ENCODE measurements around the gene LMLN.
"Not testable (repeated sequence)": the region's sequence is repeated elsewhere in the genome, so short reads cannot be mapped to it uniquely, and the experiment has no call there.

LMLN gene

DNA sequence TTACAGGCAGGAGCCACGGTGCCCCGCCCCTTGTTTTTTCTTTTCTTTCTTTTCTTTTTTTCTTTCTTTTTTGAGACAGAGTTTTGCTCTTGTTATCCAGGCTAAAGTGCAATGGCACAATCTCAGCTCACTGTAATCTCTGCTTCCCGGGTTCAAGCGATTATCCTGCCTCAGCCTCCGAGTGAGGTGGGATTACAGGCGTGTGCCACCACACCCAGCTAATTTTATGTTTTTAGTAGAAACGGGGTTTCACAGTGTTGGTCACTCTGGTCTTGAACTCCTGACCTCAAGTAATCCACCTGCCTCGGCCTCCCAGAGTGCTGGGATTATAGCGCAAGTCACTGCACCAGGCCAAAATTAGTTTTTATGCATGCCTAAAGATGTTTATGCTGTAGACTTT, 7.6 kb upstream of the LMLN start:
- TF ChIP-seq, protein P1, sequence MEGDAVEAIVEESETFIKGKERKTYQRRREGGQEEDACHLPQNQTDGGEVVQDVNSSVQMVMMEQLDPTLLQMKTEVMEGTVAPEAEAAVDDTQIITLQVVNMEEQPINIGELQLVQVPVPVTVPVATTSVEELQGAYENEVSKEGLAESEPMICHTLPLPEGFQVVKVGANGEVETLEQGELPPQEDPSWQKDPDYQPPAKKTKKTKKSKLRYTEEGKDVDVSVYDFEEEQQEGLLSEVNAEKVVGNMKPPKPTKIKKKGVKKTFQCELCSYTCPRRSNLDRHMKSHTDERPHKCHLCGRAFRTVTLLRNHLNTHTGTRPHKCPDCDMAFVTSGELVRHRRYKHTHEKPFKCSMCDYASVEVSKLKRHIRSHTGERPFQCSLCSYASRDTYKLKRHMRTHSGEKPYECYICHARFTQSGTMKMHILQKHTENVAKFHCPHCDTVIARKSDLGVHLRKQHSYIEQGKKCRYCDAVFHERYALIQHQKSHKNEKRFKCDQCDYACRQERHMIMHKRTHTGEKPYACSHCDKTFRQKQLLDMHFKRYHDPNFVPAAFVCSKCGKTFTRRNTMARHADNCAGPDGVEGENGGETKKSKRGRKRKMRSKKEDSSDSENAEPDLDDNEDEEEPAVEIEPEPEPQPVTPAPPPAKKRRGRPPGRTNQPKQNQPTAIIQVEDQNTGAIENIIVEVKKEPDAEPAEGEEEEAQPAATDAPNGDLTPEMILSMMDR (IDR thresholded peaks at IDR 0.05; ENCODE audit: control insufficient read depth, insufficient read depth, low read depth, low read length, missing control alignments) = no peak
- no peak for DNase-seq (ENCODE audit: low read depth)
- no peak overlapping the region for H3K4me3 ChIP-seq (ENCODE audit: control insufficient read depth, low read depth, low read length)

DNA sequence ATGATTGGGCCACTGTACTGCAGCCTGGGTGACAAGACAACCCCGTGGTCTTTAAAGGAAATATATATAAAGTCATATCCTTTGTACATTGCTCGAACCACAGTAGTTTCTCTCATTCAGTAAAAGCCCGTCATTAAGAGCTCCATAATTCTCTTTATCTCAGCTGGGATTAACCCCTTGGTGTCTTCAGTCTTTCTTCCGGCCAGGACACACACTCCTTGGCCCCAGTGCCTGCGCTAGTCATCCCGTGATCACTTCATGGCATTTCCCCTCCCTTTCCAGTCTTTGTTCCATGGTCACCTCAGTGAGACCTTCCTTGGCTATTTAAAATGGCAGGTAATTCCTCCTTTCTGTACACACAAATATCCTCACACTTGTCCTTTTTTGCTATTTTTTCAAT, 6.7 kb upstream of the LMLN start:
- DNase-seq (ENCODE audit: low read depth) = no peak
- H3K4me3 ChIP-seq (ENCODE audit: control insufficient read depth, low read depth, low read length) = no peak overlapping the region
- TF ChIP-seq, protein P1 (IDR thresholded peaks at IDR 0.05; ENCODE audit: control insufficient read depth, insufficient read depth, low read depth, low read length, missing control alignments) = no peak

DNA sequence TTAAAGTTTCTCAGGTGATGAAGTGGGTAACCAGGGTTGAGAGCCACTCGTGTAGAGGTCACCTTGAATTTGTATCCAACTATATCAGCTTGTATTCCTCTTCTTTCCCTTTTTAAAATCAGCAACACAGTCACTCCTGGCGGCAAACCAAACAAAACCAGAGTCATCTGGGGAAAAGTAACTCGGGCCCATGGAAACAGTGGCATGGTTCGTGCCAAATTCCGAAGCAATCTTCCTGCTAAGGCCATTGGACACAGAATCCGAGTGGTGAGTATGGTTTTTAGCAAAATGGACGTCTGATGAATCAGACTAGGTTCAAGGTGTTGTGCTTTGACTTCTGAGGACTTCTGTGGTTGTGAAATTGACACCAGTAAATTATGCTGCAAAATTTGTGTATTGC, 6.1 kb upstream of the LMLN start:
- H3K4me3 ChIP-seq (ENCODE audit: control insufficient read depth, low read depth, low read length) = no peak overlapping the region
- no peak for DNase-seq (ENCODE audit: low read depth)
- TF ChIP-seq, protein P1 (IDR thresholded peaks at IDR 0.05; ENCODE audit: control insufficient read depth, insufficient read depth, low read depth, low read length, missing control alignments) = no peak

DNA sequence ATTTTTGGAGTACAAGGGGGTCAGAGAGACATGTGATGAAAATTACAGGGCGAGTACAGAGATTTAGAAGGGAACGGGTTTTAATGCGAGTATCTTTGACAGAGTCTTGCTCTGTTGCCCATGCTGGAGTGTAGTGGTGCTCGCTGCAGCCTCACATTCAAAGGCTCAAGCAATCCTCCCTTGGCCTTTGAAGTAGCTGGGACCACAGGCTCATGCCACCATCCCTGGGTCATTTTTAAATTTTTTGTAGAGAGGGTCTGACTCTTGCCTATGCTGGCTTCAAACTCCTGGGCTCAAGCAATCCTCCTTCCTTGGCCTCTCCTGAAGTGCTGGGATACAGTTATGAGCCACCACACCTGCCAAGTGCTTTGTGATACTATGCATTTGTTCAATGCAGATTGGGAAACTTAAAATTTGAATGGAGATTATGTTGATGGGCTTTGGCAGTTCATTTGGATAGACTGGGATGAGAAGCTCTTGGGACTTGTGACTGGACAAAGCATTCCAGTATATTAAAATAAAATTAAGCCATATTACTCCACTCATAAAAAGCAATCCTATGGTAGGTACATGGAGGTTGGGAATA, 4.0 kb upstream of the LMLN start:
- no peak overlapping the region for H3K4me3 ChIP-seq (ENCODE audit: control insufficient read depth, low read depth, low read length)
- no peak for DNase-seq (ENCODE audit: low read depth)
- TF ChIP-seq, protein P1 (IDR thresholded peaks at IDR 0.05; ENCODE audit: control insufficient read depth, insufficient read depth, low read depth, low read length, missing control alignments) = no peak

DNA sequence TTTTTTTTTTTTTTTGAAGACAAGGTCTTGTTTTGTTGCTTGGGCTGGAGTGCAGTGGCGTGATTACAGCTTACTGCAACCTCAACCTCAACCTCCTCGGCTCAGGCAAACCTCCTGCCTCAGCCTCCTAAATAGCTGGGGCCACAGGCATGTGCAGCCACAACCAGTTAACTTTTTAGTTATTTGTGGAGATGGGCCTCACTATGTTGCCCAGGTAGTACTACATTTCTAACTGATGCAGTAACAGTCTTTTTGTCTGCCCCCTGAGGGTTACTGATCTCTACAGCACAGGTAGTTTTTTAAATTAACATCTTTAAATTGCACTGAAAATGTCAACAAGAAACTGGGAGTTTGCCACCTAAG, 3.4 kb upstream of the LMLN start:
- TF ChIP-seq, protein P1 (IDR thresholded peaks at IDR 0.05; ENCODE audit: control insufficient read depth, insufficient read depth, low read depth, low read length, missing control alignments) = no peak
- H3K4me3 ChIP-seq (ENCODE audit: control insufficient read depth, low read depth, low read length) = no peak overlapping the region
- no peak for DNase-seq (ENCODE audit: low read depth)

DNA sequence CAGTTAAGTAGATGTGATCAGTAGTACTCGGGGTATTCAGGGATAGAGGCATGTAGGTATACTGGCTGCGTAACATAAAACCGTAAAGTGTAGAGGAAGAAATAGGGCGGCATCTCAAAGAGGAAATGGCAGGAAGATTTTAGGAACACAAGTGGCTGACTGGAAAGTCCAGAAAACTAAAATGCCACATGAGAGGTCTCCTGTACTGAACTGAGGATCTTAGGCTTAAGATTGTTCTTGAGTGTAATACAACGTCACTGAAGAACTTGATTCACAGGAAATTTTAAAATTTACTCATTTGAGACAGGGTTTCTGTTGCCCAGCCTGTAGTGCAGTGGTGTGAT, 2.3 kb upstream of the LMLN start:
- no peak overlapping the region for H3K4me3 ChIP-seq (ENCODE audit: control insufficient read depth, low read depth, low read length)
- TF ChIP-seq, protein P1 (IDR thresholded peaks at IDR 0.05; ENCODE audit: control insufficient read depth, insufficient read depth, low read depth, low read length, missing control alignments) = no peak
- no peak for DNase-seq (ENCODE audit: low read depth)

DNA sequence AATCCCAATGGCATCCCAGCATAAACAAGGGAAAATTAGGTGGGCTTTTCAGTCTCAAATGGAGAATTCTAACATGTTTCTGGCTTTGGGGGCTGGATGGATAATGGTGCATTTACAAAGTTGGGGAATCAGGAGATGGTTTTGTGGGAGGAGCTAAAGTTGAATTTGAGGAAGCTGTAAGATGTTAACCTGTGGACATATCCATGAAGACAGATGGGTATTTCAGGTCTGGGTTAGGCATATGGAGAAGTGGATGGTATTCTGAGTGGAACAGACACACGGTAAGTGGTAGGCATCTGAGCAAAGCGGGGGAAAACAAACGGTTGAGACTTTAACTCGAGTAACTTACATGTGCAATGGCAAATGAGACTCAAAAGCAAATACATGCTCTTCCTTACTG, 1.7 kb upstream of the LMLN start:
- H3K4me3 ChIP-seq (ENCODE audit: control insufficient read depth, low read depth, low read length) = no peak overlapping the region
- no peak for DNase-seq (ENCODE audit: low read depth)
- TF ChIP-seq, protein P1 (IDR thresholded peaks at IDR 0.05; ENCODE audit: control insufficient read depth, insufficient read depth, low read depth, low read length, missing control alignments) = no peak

DNA sequence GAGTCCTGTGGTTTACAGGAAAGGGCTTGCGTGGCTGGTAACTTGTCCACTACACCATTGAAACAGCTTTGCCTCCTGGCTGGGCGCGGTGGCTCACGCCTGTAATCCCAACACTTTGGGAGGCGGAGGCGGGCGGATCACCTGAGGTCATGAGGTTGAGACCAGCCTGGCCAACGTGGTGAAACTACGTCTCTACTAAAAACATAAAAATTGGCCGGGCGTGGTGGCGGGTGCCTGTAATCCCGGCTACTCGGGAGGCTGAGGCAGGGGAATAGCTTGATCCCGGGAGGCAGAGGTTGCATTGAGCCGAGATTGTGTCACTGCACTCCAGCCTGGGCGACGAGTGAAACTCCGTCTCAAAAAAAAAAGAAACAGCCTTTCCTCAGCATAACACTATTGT, 1.2 kb upstream of the LMLN start:
- DNase-seq (ENCODE audit: low read depth); H3K4me3 ChIP-seq (ENCODE audit: control insufficient read depth, low read depth, low read length): not testable (repeated sequence)
